Measurements from ENCODE around the gene DNTTIP2. TPM values are rescaled to one million over a fixed set of nuclear protein-coding genes. Genes with fewer than 3 reads are reported as not detected.
"Not testable (repeated sequence)": the region's sequence is repeated elsewhere in the genome, so short reads cannot be mapped to it uniquely, and the experiment has no call there.

Gene DNTTIP2
- total RNA-seq, 1 donor from 2014 or later: 38.4 TPM

GRCh38 chr1:93841771-93842170 lies 37.2 kb downstream of the DNTTIP2 start:
- no peak for DNase-seq

GRCh38 chr1:93840956-93841482 lies 38.0 kb downstream of the DNTTIP2 start:
- DNase-seq: no peak

- DNase-seq: no peak
Measured at GRCh38 chr1:93839753-93840152, 39.3 kb downstream of the DNTTIP2 start.

- no peak for DNase-seq
Measured at GRCh38 chr1:93839307-93839706, 39.7 kb downstream of the DNTTIP2 start.

- DNase-seq: no peak
Measured at GRCh38 chr1:93837961-93838360, 41.0 kb downstream of the DNTTIP2 start.

GRCh38 chr1:93833293-93833692 lies 45.7 kb downstream of the DNTTIP2 start:
- DNase-seq: not testable (repeated sequence)

GRCh38 chr1:93829061-93829460 lies 49.9 kb downstream of the DNTTIP2 start:
- DNase-seq: no peak

GRCh38 chr1:93828367-93828755 lies 50.6 kb downstream of the DNTTIP2 start:
- no peak for DNase-seq

- no peak for DNase-seq
Measured at GRCh38 chr1:93827633-93828366, 51.2 kb downstream of the DNTTIP2 start.

- DNase-seq: no peak
Measured at GRCh38 chr1:93827128-93827527, 51.9 kb downstream of the DNTTIP2 start.

GRCh38 chr1:93824834-93825233 lies 54.2 kb downstream of the DNTTIP2 start:
- DNase-seq: no peak

GRCh38 chr1:93822730-93823425 lies 56.1 kb downstream of the DNTTIP2 start:
- no peak for DNase-seq

- DNase-seq: no peak
Measured at GRCh38 chr1:93821423-93822144, 57.4 kb downstream of the DNTTIP2 start.

GRCh38 chr1:93820554-93821422 lies 58.2 kb downstream of the DNTTIP2 start:
- no peak for DNase-seq

GRCh38 chr1:93818570-93818959 lies 60.4 kb downstream of the DNTTIP2 start:
- DNase-seq: no peak

- no peak for DNase-seq
Measured at GRCh38 chr1:93817819-93818569, 61.0 kb downstream of the DNTTIP2 start.

- DNase-seq: no peak
Measured at GRCh38 chr1:93816970-93817678, 61.9 kb downstream of the DNTTIP2 start.

Data from occipital lobe (tissue), 2 donors.